NOMO-1 treated with DMSO at 0.1 percent for 48 hours (cell line): Measurements from ENCODE around the gene CRYL1.
A peak's percentile ranks its signal among the peaks of the same experiment; 100 is the strongest.

ENCODE experiments used
- DNase-seq: peaks from one replicate; lab custom pipeline; 2025; ENCODE audit not compliant: unreplicated experiment; lab: John Stamatoyannopoulos, UW

The CRYL1 gene

DNA sequence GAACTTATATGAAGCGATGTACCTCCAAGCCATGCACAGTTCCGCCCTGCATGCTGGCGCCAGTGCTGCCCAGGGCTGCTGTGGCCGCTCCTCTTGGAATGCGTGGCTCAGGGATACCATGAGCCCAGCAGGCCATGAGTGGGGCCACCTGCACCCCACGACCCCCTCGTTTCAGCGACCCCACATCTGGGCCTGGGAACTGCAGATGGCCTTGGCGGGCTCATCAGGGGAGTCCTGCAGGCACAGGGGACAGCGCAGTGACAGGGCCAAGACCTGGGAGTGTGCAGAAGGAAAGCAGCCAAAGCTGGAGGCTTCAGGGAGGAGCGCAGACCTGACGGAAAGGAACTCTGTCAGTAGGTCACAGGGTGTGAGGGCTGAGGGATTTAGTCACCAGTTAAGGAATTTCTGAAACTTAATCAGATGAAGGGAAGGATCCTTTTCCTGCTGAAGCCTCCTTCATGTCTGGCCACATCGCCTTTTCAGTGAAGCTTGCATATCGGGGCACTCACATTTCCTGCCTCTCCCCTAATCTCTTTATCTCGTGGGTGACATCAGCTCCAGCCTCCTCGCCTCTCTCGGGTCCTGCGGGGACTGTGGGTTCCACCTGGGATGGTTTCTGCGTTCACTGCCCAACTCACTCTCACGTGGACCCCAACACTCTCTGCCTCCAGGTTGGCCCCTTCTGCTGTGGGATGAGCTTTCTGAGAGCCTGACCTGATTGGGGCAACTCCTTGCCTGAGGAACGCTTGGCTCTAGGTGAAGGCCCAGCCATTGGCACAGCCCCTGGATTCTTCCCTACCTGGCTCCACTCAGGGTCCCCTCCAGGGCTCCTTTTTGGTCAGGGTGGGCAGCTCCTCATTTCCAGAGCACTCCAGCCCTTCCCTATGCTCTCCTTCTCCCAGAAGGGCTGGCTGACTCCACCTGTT, 123.5 kb downstream of the CRYL1 start:
- no peak for DNase-seq

DNA sequence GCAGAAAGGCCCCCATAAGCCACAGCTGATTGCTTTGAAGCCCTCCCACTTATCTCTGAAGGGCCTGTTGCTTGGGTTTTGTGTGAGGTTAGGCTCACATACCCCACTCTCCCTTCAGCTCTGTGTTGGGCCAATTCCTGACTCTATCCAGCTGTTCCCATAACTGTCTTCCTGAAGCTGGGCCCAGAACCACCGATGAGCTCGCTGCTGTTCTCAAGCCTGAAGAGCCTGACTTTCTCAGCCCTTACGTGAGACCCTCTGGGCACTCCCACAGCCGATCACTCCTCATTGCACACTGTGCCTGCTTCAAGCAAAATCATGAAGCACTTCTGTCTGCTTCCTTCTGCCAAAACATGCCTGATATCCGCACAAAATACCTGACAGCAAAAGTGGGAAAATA, 124.1 kb downstream of the CRYL1 start:
- DNase-seq, result no peak

DNA sequence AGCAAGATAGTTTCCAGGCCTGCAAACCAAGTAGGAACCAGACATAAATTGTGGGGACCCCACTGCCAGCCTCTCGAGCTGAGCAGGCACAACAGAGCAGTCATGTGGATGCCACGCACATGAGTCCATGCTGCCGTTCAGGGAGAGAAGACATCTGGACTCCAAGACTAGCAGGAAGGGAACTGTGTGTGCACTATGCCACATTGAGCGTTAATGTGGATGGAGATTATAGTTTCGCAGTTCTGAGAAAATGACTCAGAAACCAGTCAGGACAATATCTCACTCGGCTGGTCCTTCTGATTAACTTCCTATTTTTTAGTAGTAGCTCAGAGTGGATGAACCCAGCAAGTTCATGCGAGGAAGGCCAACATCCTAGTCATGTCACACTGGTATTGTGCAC, 124.9 kb downstream of the CRYL1 start:
- DNase-seq, result peak; percentile 63

DNA sequence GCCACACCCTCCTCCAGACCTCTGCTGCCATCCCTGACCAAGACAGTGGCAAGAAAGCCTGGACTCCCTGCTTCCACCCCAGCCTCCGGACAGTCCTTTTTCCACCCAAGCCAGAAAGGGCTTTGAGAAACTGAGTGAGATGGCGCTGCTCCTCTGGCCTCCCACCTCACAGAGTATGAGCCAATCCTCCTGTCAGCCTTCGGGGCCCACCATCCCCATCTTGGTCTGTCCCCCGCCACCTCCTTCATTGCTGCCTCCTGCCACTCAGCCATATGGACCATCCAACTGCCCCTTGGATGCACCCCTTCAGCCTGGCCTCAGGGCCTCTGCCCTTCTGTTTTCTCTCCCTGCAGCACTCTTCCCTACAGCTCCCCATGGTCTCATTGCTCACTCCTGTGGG, 125.7 kb downstream of the CRYL1 start:
- no peak for DNase-seq

DNA sequence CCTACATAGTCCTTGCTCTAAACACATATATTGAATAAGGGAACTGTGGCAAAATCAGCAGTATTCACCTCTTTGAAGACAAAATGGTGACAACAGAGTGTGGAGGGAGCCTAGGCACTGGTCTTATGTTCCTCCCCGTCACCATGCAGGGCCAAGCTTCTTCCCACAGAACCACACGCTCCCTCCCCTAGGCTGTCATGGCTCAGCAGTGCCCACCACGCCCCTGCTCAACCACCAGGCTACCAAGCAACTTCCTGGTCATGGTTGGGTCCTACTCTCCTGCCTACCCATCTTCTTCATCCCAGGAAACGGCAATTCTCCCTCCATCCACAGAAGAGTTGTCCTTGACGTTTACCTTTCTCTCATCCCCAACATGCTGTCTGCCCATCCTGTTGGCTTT, 126.1 kb downstream of the CRYL1 start:
- no peak for DNase-seq

DNA sequence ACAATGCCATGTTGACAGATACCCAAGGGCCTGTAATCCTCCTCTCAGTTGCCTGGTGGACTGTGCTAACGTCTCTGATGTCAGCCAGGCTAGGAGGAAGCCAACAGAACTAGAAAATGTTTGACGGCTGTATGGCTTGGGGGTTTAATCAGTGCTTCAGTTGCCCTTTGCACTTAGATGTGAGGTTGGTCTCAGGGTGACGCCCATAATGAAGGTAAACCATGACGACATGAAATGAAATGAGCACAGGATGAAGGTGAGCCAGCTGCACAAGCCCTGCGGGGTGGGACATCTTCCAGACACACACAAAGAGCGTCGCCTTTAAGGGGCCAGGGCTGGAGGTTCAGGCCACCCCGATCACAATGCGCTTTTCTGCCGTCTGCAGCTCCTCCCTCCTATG, 127.2 kb downstream of the CRYL1 start:
- no peak for DNase-seq

DNA sequence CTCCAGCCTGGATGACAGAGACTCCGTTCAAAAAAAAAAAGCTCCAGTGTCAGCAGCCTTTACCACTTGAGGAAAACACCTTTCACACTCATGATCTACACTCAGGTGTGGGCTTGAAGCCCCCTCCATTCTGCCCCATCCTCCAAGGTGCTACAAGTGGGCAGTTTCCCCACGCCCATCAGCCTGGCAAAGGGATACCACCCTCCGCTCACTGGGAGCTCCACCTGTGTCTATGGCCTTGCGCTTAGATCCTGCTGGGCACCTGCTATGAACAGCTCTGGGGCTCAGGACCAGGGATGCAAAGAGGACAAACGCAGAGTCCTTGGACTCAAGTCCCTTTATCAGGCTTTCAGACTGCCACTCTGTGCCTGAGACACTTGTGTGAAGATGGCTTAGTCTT, 127.8 kb downstream of the CRYL1 start:
- no peak for DNase-seq

DNA sequence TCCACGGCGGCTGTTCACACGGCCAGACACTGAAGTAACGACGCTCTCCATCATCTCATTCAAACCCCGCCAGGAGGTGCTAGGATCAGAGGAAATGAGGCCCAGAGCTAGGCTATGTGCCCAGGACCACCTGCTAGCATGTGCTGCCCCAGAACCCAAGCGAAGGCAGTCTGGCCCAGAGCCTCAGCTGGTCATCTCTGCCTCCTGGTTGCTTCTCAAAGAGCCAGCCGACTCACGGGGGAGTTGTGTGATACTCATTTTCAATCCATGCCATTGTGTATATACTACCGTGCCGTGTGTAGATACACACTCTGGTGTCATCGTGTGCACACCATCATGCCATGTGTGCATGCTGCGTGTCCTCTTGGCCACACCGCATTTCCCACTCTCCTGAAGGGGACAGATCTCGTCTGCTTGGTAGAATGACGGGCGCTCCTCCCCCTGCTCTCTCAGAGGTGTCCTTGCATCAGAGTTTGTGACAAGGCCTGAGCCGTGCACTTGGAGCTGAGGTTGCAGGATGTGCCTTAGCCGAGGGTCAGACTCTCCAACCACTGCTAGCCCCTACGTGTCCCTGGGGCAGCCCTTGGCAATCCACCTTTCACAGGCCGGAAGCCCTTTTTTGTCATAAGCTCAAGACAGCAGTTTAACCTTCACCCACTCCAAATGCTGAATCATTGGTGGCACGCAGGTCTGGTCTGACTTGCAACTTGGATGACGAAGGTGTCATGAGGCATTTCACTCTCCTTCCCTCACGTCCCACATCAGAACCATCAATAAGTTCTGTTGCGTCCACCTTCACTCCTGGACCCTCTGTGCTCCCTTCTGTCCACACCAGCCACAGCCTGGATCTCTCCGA, 130.4 kb downstream of the CRYL1 start:
- no peak for DNase-seq

DNA sequence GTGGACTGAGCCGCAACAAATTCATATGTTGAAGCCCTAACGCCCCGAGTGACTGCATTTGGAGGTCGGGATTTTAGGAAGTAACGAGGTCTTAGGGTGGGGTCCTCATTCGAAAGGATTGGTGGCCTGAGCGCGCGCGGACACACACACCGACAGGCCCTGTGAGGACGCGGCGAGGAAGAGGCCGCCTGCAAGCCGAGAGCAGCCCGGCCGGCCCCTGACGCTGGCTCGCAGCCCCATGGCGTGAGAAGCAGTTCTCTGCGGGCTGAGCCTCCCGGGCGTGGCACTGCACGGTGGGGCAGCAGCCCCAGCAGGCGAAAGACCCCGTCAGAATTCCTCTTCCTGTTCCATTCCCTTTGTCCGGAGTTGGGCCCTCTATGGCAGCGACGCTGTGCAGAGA, 131.2 kb downstream of the CRYL1 start:
- no peak for DNase-seq

DNA sequence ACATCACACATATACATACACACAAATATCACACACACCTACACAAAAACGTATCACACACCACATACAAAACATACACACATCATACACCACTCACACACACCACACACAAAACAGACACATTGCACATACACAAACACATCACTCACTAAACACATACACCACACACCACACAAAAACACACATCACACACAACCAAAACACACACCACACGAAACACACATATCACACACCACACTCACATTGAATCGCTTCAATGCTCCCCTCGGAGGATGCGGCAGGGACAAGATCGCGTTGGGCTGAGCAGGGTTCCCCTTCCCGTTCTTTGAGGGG, 131.5 kb downstream of the CRYL1 start:
- DNase-seq, result no peak

DNA sequence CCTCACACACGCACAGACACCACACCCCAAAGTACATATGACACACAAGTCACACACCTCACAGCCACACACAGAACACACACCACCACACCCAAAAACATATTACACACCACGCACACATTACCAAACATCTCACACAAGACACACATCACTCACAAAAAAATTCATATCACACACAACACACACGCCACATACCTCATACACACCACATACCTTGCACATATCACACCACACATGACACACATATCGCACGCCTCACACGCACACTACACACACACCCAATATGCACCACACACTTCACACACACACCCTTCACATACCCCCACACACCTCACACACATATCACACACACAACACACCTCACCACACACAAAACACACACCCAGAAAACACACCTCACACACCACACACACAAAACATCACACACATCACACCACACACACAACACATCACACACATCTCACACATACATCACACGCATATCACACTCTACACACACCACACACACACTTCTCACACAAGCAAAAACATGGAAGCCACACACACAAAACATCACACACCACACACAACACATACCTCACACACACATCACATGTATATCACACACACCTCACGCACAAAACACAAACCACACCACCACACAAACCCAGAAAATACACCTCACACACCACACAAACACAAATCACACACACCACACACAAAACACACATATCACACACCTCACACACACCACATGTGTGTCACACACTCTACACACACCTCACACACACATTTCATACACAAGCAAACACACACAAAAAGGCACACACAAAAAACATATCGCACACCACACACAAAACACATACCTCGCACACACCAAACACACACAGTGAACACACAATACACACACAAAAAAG, 132.1 kb downstream of the CRYL1 start:
- DNase-seq, result no peak

DNA sequence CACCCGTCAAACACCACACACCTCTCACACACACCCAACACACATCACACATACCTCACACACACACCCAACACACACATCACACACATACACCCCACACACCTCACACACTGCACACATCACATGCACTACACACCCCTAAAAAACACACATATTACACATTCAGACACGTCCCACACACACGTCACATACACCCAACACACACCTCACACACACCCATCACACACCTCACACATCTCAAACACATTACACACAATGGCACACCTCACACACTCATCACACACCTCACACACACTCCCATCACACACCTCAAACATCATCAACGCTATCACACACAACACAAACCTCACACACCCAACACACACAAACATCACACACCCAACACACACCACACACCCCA, 133.1 kb downstream of the CRYL1 start:
- no peak for DNase-seq

DNA sequence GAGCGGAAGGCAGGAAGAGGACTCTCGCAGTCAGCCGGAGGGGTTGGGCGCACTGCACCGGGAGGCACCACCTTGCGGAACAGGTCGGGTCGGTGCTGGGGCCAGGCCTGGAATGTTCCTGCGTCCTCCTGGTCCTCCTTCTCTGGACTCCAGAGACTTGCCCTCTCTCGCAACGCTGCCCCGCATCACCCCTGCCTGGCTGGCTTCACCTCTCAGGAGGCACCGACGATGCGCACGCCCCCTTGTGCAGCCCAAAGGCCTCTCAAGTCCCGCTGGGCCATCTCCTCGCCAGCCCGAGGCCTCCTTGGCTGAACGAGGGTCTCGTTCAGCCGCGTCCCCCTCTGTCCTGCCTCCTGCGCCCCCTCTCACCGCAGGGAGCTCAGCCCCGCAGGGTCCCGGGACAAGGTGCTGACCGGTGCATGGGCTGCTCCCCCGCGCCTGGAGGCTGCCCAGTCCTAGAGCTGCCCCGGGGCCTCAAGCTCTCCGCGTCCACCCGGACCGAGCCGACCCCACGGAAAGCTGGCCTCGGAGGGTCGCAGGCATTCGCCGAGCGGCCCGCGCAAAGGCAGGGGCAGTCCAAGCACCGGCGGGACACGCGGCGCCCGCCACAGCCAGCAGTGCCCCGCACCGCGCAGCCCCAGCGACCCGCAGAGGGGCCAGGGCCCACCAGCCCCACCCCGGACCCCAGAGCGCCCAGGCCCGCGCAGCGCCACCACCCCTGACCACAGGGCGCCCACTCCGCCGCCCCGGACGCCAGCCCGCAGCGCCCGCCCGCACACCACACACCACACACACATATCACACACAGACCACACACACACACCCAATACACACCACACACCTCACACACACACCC, 133.8 kb downstream of the CRYL1 start:
- no peak for DNase-seq

DNA sequence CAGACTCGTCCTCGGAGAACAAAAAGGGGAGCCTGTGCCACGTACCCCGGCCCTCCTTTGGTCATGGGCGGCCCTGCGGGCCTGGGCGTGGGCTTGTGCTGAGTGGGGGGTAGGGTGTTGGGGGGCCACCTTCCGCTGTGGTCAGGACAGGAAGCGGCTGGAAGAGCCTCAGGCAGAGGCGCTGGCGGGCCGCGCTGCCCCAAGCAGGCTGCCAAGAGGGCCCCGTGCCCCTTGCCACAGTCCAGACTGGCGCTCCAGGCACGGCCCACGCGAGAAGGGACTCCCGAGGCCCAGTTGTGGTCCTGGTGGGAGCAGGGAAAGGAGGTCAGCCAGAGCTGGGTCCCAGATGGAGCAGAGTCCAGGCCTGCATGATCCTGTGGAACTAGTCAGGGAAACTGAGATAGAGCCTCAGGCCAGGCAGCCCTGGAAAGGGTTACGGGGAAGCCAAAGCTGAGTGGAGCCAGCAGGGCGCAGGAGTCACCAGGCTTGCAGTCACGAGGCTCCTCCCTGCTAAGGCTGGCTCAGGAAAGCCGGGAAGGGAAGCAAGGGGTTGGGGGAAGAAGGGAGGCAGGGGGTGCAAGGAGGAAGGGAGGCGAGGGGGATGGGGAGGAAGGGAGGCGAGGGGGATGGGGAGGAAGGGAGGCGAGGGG, 135.0 kb downstream of the CRYL1 start:
- DNase-seq, result no peak

DNA sequence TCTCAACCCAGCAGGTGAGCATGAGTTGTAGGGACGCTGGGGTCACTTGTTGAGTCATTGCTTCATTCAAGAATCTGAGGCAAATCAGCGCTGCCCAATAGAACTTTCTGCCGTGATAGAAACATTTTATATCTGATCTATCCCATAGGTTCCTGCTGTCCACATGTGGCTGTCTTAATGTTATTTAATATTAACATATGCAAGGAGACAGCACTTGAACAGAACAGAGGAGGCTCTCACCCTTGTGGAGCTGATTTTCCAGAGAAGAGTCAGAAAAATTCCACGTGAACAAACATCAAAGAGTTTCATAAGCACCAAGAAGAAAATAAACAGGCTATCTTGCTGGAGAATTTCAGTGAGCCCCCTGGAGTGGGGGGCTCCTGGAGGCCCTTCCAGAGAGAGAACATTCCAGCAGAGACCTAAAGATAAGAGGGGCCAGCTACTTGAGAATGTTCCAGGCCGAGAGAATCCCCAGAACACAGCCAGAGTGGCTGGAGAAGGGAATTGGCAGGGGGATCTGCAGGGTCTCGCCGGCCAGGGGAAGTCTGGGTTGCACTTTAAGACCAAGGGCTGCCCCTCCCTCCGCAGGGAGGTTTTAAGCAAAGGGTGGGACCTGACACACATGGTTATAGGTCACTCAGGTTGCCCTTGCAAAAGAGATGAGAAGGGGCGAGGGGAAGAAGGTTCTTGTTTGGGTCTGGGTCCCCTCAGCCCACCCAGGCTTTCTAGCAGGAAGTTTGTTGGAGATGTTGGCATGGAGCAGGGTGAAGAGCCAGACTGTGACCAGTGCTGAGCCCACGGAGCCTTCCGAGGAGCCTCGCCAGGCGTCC, 135.7 kb downstream of the CRYL1 start:
- DNase-seq, result no peak

DNA sequence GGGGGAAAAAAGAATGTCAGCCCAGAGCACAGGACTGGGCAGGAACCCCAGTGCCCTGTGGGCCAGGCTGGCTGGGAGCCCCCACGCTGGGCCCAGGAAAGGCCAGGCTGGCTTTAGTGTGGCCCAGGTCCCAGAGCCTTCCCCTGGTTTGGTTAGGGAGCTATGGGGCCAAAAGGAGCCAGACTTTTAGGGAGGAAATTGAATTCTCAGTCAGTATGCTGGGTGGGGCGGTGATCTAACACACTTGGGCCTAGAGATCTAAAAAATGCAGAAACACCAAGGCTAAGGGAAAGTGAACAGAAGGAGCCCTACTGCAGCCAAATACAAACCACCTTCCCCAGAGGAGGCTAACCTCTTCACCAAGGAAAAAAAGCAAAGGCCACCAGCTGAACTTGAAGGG, 137.5 kb downstream of the CRYL1 start:
- no peak for DNase-seq

DNA sequence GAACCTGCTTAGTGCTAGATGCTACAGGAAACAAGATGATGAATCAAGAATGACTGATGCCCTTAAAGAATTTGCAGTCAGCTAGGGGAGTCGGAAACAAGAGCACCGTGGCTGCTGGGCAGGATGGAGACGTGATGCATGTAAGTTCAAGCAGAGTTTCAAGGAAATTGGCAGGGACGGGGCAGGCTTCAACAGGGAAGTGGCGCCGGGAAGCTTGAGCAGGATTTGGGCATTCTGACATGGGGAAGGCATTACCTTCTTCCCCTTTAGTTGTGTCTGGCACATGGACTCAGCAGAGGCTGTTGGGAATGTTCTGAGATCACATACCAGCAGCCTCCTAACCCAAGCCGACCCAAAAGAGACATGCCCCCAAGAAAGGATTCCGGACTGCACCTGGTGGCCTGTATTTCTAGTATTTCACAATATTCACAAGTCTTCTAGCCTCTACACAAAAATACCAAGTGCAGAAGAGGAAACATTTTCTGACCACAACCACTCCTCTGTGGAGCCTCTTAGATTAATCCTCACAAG, 138.2 kb downstream of the CRYL1 start:
- DNase-seq, result peak; percentile 75

DNA sequence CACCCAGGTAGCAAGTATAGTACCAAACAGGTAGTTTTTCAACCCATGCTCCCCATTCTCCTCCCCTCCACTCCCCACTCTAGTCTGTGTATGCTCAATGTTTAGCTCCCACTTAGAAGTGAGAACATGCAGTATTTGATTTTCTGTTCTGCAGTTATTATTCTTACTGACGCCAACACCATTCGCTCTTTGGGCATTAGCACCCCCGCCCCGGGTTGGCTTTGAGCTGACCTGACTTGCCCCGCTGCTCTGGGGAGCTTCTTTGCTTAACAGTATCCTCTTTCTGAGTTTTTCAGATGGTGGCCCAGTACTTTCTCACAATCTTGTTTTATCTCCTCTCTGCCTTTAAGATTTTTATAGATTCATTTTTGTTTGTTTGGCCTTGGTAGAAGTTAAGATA, 138.7 kb downstream of the CRYL1 start:
- no peak for DNase-seq

DNA sequence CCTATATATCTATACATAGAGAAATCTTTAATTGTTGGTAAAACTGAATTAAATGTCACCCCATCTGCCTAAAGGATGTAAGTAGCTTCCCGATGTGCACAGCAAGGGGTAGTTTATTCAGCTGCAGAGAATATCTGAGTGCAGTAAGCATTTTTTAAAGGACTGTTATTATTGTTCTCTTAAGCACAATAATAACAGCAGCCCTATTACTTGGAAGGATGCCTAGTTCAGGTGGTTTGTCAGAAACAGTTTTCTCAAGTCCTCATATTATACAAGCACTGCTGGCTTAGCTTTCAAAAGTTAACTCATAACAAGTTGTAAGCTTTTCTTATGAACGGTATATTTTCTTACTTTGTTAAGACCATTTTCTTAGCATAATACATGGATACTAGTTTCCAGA, 142.6 kb downstream of the CRYL1 start:
- no peak for DNase-seq
